ENCODE data around the gene PLA2G3. TPM values are rescaled to one million over a fixed set of nuclear protein-coding genes. Genes with fewer than 3 reads are reported as not detected.

PLA2G3 gene
- total and polyA plus RNA-seq, 12 donors = 0.09 TPM; not detected in 11

DNA sequence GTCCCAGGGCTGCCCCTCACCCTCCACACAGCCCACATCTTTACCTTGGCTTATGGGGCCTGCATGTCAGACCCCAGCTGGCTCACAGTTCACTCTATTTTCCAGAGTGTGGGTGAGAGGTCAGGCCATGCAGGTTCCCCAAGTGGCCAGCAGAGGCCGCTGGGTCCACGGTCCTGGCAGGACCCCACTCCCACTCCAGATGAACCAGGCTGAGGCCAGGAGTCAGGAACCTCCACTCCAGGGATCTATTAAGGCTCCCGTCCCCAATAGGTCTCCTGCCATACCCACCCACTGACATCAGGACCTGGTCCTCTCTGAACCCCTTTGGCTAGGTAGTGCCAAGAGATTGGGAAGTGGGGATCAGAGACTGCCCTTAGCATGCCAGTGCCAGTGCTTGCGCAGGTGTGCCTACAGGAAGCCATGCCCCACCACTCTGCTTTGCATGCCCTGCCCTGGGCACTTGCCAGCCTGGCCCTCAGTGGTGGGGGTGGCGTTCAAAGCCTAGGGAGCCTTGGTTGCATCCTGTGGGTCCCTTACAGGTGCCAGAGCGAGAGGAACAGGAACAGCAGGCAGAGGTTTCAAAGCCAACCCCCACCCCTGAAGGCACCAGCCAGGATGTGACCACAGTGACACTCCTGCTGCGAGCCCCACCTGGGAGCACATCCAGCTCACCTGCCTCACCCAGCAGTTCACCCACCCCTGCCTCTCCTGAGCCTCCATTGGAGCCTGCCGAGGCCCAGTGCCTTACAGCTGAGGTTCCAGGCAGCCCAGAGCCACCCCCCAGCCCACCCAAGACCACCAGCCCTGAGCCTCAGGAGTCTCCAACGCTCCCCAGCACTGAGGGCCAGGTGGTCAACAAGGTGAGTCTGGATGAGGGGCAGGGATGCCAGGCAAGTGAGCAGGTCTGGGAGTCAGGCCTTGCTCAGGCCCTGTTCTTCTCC, 50.9 kb downstream of the PLA2G3 start:
- Histone ChIP-seq H3K4me3 (no peak overlapping the region), H3K27me3 (no peaks in the 10 kb centered on the region), H3K4me1 (replicated peaks in 1 of 2) (peaks cover 0 to 10% of the 10 kb centered on the region in 2 donors), H3K36me3 (replicated peaks in 1 of 2) (peaks cover 0 to 58% of the 10 kb centered on the region in 2 donors), H3K27ac (peak overlapping the region in 1 of 5 donors; percentile 37), H3K9me3 (replicated peaks in 1 of 3) (no peaks in the 10 kb centered on the region)
- 45 to 76% (median 66%) methylated on average over 1 to 9 of the region's 9 CpGs for WGBS, 4 donors
- intact Hi-C loops (cut with DNase I) = loop anchor here (5.0 kb wide), 4 partner anchors 58 to 143 kb away; partner anchors contain the start of genes MORC2 (in 1 of the 2) and TUG1 (in 1 of the 2)
- peak; percentile 51 to 74 (median 61) for DNase-seq
- no peak for TF ChIP-seq POLR2A (IDR thresholded peaks at IDR 0.05)
- TF ChIP-seq, protein P1, sequence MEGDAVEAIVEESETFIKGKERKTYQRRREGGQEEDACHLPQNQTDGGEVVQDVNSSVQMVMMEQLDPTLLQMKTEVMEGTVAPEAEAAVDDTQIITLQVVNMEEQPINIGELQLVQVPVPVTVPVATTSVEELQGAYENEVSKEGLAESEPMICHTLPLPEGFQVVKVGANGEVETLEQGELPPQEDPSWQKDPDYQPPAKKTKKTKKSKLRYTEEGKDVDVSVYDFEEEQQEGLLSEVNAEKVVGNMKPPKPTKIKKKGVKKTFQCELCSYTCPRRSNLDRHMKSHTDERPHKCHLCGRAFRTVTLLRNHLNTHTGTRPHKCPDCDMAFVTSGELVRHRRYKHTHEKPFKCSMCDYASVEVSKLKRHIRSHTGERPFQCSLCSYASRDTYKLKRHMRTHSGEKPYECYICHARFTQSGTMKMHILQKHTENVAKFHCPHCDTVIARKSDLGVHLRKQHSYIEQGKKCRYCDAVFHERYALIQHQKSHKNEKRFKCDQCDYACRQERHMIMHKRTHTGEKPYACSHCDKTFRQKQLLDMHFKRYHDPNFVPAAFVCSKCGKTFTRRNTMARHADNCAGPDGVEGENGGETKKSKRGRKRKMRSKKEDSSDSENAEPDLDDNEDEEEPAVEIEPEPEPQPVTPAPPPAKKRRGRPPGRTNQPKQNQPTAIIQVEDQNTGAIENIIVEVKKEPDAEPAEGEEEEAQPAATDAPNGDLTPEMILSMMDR (IDR thresholded peaks at IDR 0.05) = peak; percentile 71 to 87 (median 82)

DNA sequence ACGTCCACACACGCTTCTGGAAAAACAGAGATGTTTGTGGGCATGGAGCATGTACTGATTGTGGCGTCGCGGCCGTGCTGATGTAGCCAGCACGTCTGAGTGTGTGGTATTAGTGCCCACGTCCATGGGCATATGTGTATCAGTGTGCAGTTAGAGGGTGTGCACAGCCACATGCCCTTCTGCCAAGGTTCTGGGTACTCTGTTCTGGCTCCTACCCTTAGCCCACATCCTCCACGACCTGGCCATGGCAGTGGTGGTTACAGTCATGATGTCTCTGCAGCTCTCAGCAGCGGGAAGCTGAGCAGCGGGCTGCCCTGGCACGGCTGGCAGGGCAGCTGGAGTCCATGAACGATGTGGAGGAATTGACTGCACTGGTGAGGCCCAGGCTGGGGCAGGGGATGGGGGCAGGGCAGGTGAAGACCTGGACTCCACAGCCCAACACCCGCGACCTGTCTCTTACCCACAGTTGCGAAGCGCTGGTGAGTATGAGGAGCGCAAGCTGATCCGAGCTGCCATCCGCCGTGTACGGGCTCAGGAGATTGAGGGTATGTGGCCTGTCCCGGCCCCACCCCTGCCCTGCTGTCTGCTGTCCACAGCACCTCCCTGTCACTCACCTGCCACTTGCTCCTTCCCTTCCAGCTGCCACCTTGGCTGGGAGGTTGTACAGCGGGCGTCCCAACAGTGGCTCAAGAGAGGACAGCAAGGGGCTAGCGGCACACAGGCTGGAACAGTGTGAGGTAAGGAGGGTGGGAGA, 51.9 kb downstream of the PLA2G3 start:
- H3K27me3 ChIP-seq = no peaks in the 10 kb centered on the region
- peak overlapping the region in 1 of 5 donors; percentile 37 for H3K27ac ChIP-seq
- no peaks in the 10 kb centered on the region for H3K9me3 ChIP-seq (replicated peaks in 1 of 3)
- TF ChIP-seq, protein P1 (IDR thresholded peaks at IDR 0.05) = no peak
- TF ChIP-seq POLR2A (IDR thresholded peaks at IDR 0.05) = no peak
- DNase-seq = peak in 2 of 7 donors; percentile 15 to 50
- peaks cover 0 to 19% of the 10 kb centered on the region in 2 donors for H3K4me1 ChIP-seq (replicated peaks in 1 of 2)
- intact Hi-C loops (cut with DNase I) = loop anchor here (5.0 kb wide), 4 partner anchors 59 to 144 kb away; partner anchors contain the start of genes MORC2 (in 1 of the 2) and TUG1 (in 1 of the 2)
- H3K4me3 ChIP-seq = no peak overlapping the region
- WGBS, 4 donors = 90 to 96% (median 92%) methylated on average over 16 to 26 of the region's 26 CpGs
- peaks cover 0 to 52% of the 10 kb centered on the region in 2 donors for H3K36me3 ChIP-seq (replicated peaks in 1 of 2)

DNA sequence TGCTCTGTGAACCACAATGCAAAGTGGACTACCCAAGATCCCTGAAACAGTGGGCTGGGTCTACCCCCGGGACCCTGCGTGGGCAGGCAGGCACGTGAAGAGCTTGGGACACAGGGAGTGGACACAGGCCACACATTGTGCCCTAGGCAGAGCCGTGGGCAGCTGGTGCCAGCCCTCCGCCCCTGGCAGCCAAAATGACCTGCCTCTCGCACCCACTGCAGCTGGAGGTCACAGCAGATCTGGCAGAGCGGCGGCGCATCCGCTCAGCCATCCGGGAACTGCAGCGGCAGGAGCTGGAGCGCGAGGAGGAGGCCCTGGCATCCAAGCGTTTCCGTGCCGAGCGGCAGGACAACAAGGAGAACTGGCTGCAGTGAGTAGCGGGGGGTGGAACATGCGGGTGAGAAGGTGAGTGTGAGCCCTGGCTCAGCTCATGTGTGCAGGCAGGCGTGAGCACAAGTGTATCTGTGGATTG, 52.5 kb downstream of the PLA2G3 start:
- peak in 1 of 7 donors; percentile 13 for DNase-seq
- WGBS, 4 donors = 90 to 95% (median 90%) methylated on average over 14 to 21 of the region's 21 CpGs
- H3K36me3 ChIP-seq (replicated peaks in 1 of 2) = peaks cover 0 to 47% of the 10 kb centered on the region in 2 donors
- intact Hi-C loops (cut with DNase I) = loop anchor here (5.0 kb wide), 4 partner anchors 60 to 145 kb away; partner anchors contain the start of genes MORC2 (in 1 of the 2) and TUG1 (in 1 of the 2)
- peak overlapping the region in 1 of 5 donors; percentile 90 for H3K27ac ChIP-seq
- TF ChIP-seq, protein P1 (IDR thresholded peaks at IDR 0.05) = no peak
- no peak for TF ChIP-seq POLR2A (IDR thresholded peaks at IDR 0.05)
- no peak overlapping the region for H3K4me3 ChIP-seq
- peaks cover 0 to 24% of the 10 kb centered on the region in 2 donors for H3K4me1 ChIP-seq (replicated peaks in 1 of 2)
- no peaks in the 10 kb centered on the region for H3K27me3 ChIP-seq
- H3K9me3 ChIP-seq (replicated peaks in 1 of 3) = no peaks in the 10 kb centered on the region

Measured in adrenal gland (tissue), 12 donors.